ENCODE measurements around the gene RAB4A.

DNA sequence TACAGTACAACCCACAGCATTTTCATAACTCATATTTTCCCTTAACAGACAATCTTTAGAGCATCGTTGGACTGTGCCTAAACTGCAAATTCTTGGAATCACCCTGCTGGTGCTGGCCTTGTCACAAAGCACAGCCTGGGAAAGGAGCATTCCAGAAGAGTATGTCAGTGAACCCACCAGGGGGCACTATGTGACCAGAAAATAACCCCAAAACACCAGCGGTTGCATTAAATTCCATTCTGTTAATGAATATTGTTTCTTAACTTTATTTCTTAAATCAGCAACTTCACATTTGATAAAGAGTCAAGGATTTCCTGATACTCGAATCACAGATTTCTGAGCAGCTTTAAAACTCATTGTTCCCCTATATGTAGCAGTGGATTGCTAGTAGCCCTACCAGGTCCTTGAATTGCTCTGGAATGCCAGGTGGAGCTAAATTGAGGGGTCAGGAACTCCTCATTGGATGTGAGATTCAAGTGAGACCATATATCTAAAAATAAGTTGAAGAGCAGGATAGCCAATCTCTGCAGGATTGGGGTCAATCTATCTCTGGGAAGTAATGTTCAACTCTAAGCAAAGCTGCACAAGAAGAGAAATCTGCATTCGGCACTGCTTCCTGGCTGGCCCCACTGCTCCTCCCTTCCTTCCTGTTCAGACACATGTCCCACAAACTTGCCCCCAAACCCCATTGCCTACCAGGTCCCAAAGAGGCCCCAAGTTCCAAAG lies 12.7 kb upstream of the RAB4A start:
- TF ChIP-seq POLR2A (IDR thresholded peaks at IDR 0.05; ENCODE audit: low read length) (no peak), GATA1 (IDR thresholded peaks at IDR 0.05; ENCODE audit: low read depth, low read length) (no peak)

Data from erythroblast (primary cell).